NCI-H2196 (cell line): ENCODE measurements around the gene PGBD5.
"Not testable (repeated sequence)": the region's sequence is repeated elsewhere in the genome, so short reads cannot be mapped to it uniquely, and the experiment has no call there.

Source experiments
- DNase-seq: peaks from one replicate; lab custom pipeline; 2025; ENCODE audit not compliant: unreplicated experiment; lab: John Stamatoyannopoulos, UW

PGBD5 gene

GRCh38 chr1:230426246-230427093 lies at the start of gene PGBD5:
TSS of gene PGBD5 (minus strand) at chr1:230426332. CDS start at chr1:230425928, 404 bp downstream.
- DNase-seq: peak; percentile 89

GRCh38 chr1:230474924-230475323 lies 48.8 kb upstream of the PGBD5 start:
- DNase-seq: not testable (repeated sequence)

- not testable (repeated sequence) for DNase-seq
Measured at GRCh38 chr1:230470750-230471149, 44.6 kb upstream of the PGBD5 start.

DNA sequence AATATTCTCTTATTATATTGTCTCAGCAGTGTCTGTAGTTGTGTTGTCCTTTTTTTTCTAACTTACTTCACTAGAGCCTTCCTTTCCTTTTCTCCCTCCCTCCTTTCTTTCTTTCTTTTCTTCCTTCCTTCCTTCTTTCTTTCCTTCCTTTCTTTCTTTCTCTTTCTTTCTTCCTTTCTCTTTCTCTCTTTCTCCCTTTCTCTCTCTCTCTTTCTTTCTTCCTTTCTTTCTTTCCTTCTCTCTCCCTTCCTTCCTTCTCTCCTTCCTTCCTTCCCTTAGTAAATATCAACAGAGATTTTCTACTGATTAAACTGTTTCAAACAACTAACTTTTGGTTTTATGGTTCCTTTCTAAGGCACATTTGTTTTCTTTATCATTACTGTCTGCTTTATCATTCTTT lies 43.1 kb upstream of the PGBD5 start:
- no peak for DNase-seq

GRCh38 chr1:230465691-230466090 lies 39.6 kb upstream of the PGBD5 start:
- no peak for DNase-seq

DNA sequence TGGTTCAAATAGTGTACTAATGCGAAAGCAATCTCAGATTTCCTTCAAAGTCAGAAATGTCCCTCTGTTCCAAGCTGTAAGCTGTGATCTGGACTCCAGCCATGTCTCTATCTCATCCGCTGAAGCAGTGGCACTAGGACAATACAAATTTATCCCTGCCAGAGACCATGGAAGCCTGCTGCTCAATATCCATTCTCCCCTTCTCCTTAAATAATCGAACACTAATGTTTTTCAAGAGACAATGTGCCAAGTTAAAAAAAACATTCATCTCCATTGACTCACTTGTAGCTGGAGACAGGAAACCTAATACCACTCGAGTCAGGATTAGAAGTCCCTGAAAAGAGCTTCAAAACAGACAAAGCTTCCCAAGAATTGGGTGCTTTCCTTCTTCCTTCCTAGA lies 38.5 kb upstream of the PGBD5 start:
- DNase-seq: peak; percentile 21

- DNase-seq: no peak
Measured at GRCh38 chr1:230463760-230464159, 37.6 kb upstream of the PGBD5 start.

GRCh38 chr1:230463326-230463725 lies 37.2 kb upstream of the PGBD5 start:
- no peak for DNase-seq

DNA sequence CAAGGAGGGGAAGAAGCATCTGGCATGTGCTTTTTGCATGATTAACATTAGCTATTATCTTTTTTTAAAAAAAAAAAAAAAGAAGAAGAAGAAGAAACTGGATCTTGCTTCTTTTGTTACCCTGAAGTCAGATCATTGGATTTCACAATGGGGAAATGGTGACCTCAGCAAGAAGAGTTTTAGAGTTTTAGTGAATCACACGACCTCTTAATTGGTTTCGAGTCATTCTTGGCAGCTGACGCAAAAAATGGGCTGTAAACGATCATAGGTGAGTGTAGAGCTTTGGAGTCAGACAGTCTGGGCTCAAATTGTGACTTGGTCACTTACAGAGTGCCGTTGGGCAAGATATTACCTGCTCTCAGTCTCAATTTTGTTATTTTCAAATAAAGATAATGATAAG lies 33.3 kb upstream of the PGBD5 start:
- peak; percentile 85 for DNase-seq

DNA sequence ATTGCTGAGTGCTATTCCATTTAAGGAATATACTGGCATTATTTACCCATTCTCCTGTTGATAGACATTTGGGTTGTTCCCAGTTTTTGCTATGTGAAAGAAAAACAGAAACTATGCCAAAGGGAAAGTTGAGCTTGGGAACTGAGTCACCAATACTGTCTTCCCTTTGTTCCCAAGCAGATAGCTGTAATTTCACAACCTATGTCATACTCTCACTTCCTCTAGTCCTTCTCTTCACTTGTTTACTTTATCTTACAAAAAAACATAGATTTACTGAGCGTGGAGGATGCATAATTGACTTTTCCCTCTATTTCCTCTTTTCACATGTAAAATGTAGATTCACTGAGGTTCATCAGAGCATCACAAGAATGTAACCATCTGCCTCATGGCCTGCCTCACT lies 32.4 kb upstream of the PGBD5 start:
- no peak for DNase-seq

GRCh38 chr1:230456478-230456877 lies 30.3 kb upstream of the PGBD5 start:
- peak; percentile 16 for DNase-seq

GRCh38 chr1:230455291-230455690 lies 29.2 kb upstream of the PGBD5 start:
- no peak for DNase-seq

- DNase-seq: no peak
Measured at GRCh38 chr1:230453377-230453776, 27.2 kb upstream of the PGBD5 start.

GRCh38 chr1:230441183-230442029 lies 15.3 kb upstream of the PGBD5 start:
- no peak for DNase-seq

- DNase-seq: no peak
Measured at GRCh38 chr1:230435108-230435507, 9.0 kb upstream of the PGBD5 start.

DNA sequence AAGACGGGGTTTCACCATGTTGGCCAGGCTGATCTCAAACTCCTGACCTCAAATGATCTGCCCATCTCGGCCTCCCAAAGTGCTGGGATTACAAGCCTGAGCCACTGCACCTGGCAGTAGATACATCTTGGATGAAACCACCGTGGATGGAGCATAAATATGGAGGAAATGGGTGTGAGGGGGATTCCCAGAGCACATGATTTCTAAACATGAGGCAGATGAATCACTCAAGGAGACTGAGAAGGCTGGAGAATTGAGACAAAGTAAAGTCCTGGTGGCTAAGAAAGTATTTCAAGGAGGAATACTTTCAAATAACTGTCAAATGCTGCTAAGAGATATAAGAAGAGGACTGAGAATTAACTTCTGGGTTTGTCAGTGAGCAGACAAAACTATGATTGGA lies 5.4 kb upstream of the PGBD5 start:
- DNase-seq: no peak

- DNase-seq: no peak
Measured at GRCh38 chr1:230430499-230430898, 4.4 kb upstream of the PGBD5 start.

DNA sequence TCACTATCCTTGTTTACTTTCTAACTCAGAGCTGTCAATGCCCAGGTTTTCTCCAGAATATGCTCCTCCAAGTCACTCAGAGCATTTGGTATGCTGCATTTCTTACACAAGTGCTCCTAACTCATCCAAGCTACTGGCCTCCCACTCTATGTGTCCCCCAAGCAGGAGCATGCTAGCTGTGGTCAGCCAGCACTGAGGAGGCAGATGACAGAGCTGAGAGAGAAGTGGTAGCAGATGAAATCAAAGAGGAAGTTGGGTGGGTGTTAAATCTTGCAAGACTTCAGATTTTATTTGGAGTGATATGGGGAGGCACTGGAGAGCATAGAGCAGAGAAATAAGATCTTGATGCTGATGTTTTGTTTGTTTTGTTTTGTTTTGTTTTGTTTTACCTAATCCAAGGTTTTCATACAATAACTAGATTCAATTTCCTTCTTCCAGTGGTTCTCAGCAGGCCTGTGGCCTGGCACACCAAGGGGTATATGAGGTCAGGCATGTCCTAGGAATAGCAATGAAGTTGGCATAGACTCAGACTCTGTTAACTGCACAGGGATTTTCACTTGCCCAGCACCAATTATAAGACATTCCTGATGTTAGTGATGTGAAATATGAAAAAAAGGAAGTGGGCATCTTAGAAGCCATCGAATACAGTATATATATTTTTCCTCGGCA lies 3.1 kb upstream of the PGBD5 start:
- no peak for DNase-seq

GRCh38 chr1:230427981-230428380 lies 1.8 kb upstream of the PGBD5 start:
- DNase-seq: no peak

- no peak for DNase-seq
Measured at GRCh38 chr1:230427094-230427876, 1.2 kb upstream of the PGBD5 start.
